Gastrocnemius medialis (tissue), 4 donors: ENCODE data around the gene EFCAB6.

Experiments
- CTCF ChIP-seq, 5 experiments: fragments of 450-650 bp in 3 of 5; fragments of 200-600 bp in 2 of 5; sonication (generic) in 2 of 5; IDR thresholded peaks in 4 of 5; conservative IDR thresholded peaks in 1 of 5; 1 replicate in 4 of 5; 2 replicates in 1 of 5; pipeline ENCODE4 v1.5.1; 2016 to 2019; ENCODE audit warnings: antibody characterized with exemption in 5 of 5, mild to moderate bottlenecking in 3 of 5, moderate library complexity in 3 of 5
- POLR2A ChIP-seq, 2 donors: fragments of 450-650 bp; IDR thresholded peaks; one replicate each; pipeline ENCODE4 v1.6.1; 2017; ENCODE audit warnings: antibody characterized with exemption in 2 of 2, mild to moderate bottlenecking in 2 of 2, moderate library complexity in 2 of 2

- no peak for TF ChIP-seq CTCF (IDR thresholded peaks at IDR 0.05 in 4 of 5, conservative IDR thresholded peaks at IDR 0.05 in 1 of 5)
- no peak for TF ChIP-seq POLR2A (IDR thresholded peaks at IDR 0.05)
These were observed 39.2 kb upstream of the EFCAB6 start for GRCh38 chr22:43851058-43851978.
